ENCODE results near the gene MYO3B.

MYO3B gene

GRCh38 chr2:170143045-170143717 lies 34.8 kb upstream of the MYO3B start:
- Histone ChIP-seq H3K4me3 (no peak overlapping the region), H3K27ac (no peak overlapping the region)
- no peak for DNase-seq (ENCODE audit: low spot score)
- TF ChIP-seq CTCF (IDR thresholded peaks at IDR 0.05), result no peak

GRCh38 chr2:170144761-170145160 lies 33.2 kb upstream of the MYO3B start:
- TF ChIP-seq CTCF (IDR thresholded peaks at IDR 0.05), result no peak
- Histone ChIP-seq H3K27ac (no peak overlapping the region), H3K4me3 (no peak overlapping the region)
- DNase-seq (ENCODE audit: low spot score), result no peak

- TF ChIP-seq CTCF (IDR thresholded peaks at IDR 0.05), result no peak
- no peak for DNase-seq (ENCODE audit: low spot score)
- H3K27ac ChIP-seq, result no peak overlapping the region
- H3K4me3 ChIP-seq, result no peak overlapping the region
Measured at GRCh38 chr2:170145191-170145590, 32.8 kb upstream of the MYO3B start.

- TF ChIP-seq CTCF (IDR thresholded peaks at IDR 0.05), result no peak
- no peak overlapping the region for H3K27ac ChIP-seq
- DNase-seq (ENCODE audit: low spot score), result no peak
- no peak overlapping the region for H3K4me3 ChIP-seq
Measured at GRCh38 chr2:170145675-170146432, 32.1 kb upstream of the MYO3B start.

- no peak for TF ChIP-seq CTCF (IDR thresholded peaks at IDR 0.05)
- Histone ChIP-seq H3K27ac (no peak overlapping the region), H3K4me3 (no peak overlapping the region)
- no peak for DNase-seq (ENCODE audit: low spot score)
Measured at GRCh38 chr2:170146784-170147183, 31.2 kb upstream of the MYO3B start.

GRCh38 chr2:170147576-170147975 lies 30.4 kb upstream of the MYO3B start:
- H3K27ac ChIP-seq, result no peak overlapping the region
- DNase-seq (ENCODE audit: low spot score), result no peak
- no peak overlapping the region for H3K4me3 ChIP-seq
- TF ChIP-seq CTCF (IDR thresholded peaks at IDR 0.05), result no peak

GRCh38 chr2:170148161-170148560 lies 29.8 kb upstream of the MYO3B start:
- Histone ChIP-seq H3K27ac (no peak overlapping the region), H3K4me3 (no peak overlapping the region)
- DNase-seq (ENCODE audit: low spot score), result no peak
- no peak for TF ChIP-seq CTCF (IDR thresholded peaks at IDR 0.05)

Measured in coronary artery (tissue), 2 donors.